Measurements from ENCODE around the gene TMC2. TPM values are rescaled to one million over a fixed set of nuclear protein-coding genes. Genes with fewer than 3 reads are reported as not detected.

TMC2 gene
- total and polyA plus RNA-seq, 2 of the 4 experiments (the other 2 are of a cell fraction) = not detected

DNA sequence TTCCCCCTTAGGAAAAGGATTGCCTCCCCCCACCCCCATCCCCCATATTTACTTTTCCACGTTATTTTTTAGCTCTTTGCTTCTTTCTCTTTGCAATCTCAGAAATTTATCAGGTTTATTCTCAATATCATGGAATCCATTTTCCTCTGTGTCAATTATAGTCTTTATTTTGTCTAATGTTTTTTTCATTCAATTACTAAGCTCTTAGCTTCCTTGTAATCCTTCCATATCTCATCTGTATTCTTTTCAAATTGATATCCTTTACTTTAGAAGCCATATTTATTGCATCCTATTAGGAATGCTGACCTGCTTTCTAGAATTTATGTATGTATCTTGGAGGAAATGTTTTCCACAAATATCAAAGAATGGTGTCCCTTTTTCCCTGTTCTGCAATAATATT lies 39.3 kb downstream of the TMC2 start:
- no peak for ATAC-seq (ENCODE audit: low read depth)
- no peak overlapping the region for H2BK20ac ChIP-seq (ENCODE audit: low read depth, low read length)
- H3K9me3 ChIP-seq (ENCODE audit: control insufficient read depth, insufficient read depth, low read length) = no peaks in the 10 kb centered on the region
- H3K27me3 ChIP-seq (ENCODE audit: control insufficient read depth, insufficient read depth, low read length) = peaks cover 10% of the 10 kb centered on the region; the same call in 1 of the 2 replicates
- no peaks in the 10 kb centered on the region for H3K4me1 ChIP-seq (ENCODE audit: control insufficient read depth, insufficient read depth, low read length)
- no peak overlapping the region for H4K5ac ChIP-seq (ENCODE audit: low read depth, low read length)
- no peak overlapping the region for H4K91ac ChIP-seq (ENCODE audit: insufficient read depth, low read depth, low read length)
- H2BK5ac ChIP-seq (ENCODE audit: low read depth, low read length, poor library complexity, severe bottlenecking) = no peak overlapping the region
- ChIA-PET POLR2A (ENCODE audit: unreplicated experiment) (no interaction called here), CTCF (no interaction called here)
- in situ Hi-C loops (cut with MboI; ENCODE audit: low sequenced_read_pairs) = no loop called here
- H3K9me1 ChIP-seq (ENCODE audit: insufficient read depth, low read length) = no peaks in the 10 kb centered on the region
- H2AK9ac ChIP-seq (replicated peaks; ENCODE audit: low read depth, low read length, poor library complexity) = no peak overlapping the region
- H3K27ac ChIP-seq (ENCODE audit: insufficient read depth, low read length) = no peak overlapping the region
- no peak overlapping the region for H3K4ac ChIP-seq (ENCODE audit: low read depth, low read length)
- no peak for DNase-seq
- BruUV-seq (replicated peaks) = no TSS peak
- H4K8ac ChIP-seq (ENCODE audit: low read depth in 2 of 2, low read length in 2 of 2) = no peak overlapping the region
- intact Hi-C loops (cut with micrococcal nuclease) = no loop called here
- no peaks in the 10 kb centered on the region for H3K36me3 ChIP-seq (ENCODE audit: control insufficient read depth, insufficient read depth, low read length)
- dilution Hi-C loops (cut with HindIII; ENCODE audit: low sequenced_read_pairs, unreplicated experiment) = no loop called here
- H3K56ac ChIP-seq (ENCODE audit: extremely low read depth, insufficient read depth, low read length) = no peak overlapping the region
- H3K18ac ChIP-seq (ENCODE audit: low read depth, low read length) = no peak overlapping the region
- H3K4me2 ChIP-seq (ENCODE audit: low read depth, low read length) = no peak overlapping the region
- no peak overlapping the region for H2BK15ac ChIP-seq (ENCODE audit: low read depth, low read length)
- no peaks in the 10 kb centered on the region for H3K79me1 ChIP-seq (ENCODE audit: low read depth in 1 of 2, low read length in 2 of 2)
- H2AK5ac ChIP-seq (ENCODE audit: low read depth, low read length) = no peak overlapping the region
- no CpG with 5 or more reads among the region's 1 CpG for WGBS, 2 experiments (ENCODE audit: extremely low coverage in 2 of 2, insufficient read length in 1 of 2)
- no peak overlapping the region for H3K9ac ChIP-seq (ENCODE audit: low read depth, low read length)
- H2BK120ac ChIP-seq (ENCODE audit: low read depth, low read length) = no peak overlapping the region
- H2AFZ ChIP-seq (replicated peaks; ENCODE audit: low read length, poor library complexity) = no peak overlapping the region
- no peak overlapping the region for H3K14ac ChIP-seq (replicated peaks; ENCODE audit: low read depth, low read length)
- no peak overlapping the region for H3K23ac ChIP-seq (ENCODE audit: low read depth, low read length)
- H3K4me3 ChIP-seq (ENCODE audit: insufficient read depth, low read depth, low read length) = no peak overlapping the region
- no peaks in the 10 kb centered on the region for H4K20me1 ChIP-seq (ENCODE audit: insufficient read depth, low read length)
- no peak for TF ChIP-seq SMC3 (IDR thresholded peaks at IDR 0.05; ENCODE audit: low read depth, low read length)
- TF ChIP-seq RAD21 (IDR thresholded peaks at IDR 0.05; ENCODE audit: low read length) = no peak
- TF ChIP-seq MAFK (IDR thresholded peaks at IDR 0.05; ENCODE audit: low read depth, low read length) = no peak
- TF ChIP-seq NFE2L2 (IDR thresholded peaks at IDR 0.05; ENCODE audit: low read depth, low read length) = no peak
- no peak for TF ChIP-seq RCOR1 (IDR thresholded peaks at IDR 0.05; ENCODE audit: insufficient replicate concordance, low read length)
- no peak for TF ChIP-seq CEBPB (IDR thresholded peaks at IDR 0.05; ENCODE audit: low read depth, low read length)
- no peak for TF ChIP-seq MXI1 (IDR thresholded peaks at IDR 0.05; ENCODE audit: borderline replicate concordance, low read depth, low read length)
- TF ChIP-seq POLR2A (IDR thresholded peaks at IDR 0.05; ENCODE audit: low read depth, low read length) = no peak
- TF ChIP-seq BHLHE40 (IDR thresholded peaks at IDR 0.05; ENCODE audit: low read depth, low read length) = no peak
- TF ChIP-seq, protein P1, sequence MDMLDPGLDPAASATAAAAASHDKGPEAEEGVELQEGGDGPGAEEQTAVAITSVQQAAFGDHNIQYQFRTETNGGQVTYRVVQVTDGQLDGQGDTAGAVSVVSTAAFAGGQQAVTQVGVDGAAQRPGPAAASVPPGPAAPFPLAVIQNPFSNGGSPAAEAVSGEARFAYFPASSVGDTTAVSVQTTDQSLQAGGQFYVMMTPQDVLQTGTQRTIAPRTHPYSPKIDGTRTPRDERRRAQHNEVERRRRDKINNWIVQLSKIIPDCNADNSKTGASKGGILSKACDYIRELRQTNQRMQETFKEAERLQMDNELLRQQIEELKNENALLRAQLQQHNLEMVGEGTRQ (IDR thresholded peaks at IDR 0.05; ENCODE audit: low read depth, low read length) = no peak
- TF ChIP-seq, protein P2, sequence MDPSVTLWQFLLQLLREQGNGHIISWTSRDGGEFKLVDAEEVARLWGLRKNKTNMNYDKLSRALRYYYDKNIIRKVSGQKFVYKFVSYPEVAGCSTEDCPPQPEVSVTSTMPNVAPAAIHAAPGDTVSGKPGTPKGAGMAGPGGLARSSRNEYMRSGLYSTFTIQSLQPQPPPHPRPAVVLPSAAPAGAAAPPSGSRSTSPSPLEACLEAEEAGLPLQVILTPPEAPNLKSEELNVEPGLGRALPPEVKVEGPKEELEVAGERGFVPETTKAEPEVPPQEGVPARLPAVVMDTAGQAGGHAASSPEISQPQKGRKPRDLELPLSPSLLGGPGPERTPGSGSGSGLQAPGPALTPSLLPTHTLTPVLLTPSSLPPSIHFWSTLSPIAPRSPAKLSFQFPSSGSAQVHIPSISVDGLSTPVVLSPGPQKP (IDR thresholded peaks at IDR 0.05; ENCODE audit: borderline replicate concordance, low read depth, low read length) = no peak
- TF ChIP-seq RFX5 (IDR thresholded peaks at IDR 0.05; ENCODE audit: low read depth, low read length) = no peak
- TF ChIP-seq FOS (IDR thresholded peaks at IDR 0.05; ENCODE audit: low read depth, low read length) = no peak
- TF ChIP-seq, protein P3, sequence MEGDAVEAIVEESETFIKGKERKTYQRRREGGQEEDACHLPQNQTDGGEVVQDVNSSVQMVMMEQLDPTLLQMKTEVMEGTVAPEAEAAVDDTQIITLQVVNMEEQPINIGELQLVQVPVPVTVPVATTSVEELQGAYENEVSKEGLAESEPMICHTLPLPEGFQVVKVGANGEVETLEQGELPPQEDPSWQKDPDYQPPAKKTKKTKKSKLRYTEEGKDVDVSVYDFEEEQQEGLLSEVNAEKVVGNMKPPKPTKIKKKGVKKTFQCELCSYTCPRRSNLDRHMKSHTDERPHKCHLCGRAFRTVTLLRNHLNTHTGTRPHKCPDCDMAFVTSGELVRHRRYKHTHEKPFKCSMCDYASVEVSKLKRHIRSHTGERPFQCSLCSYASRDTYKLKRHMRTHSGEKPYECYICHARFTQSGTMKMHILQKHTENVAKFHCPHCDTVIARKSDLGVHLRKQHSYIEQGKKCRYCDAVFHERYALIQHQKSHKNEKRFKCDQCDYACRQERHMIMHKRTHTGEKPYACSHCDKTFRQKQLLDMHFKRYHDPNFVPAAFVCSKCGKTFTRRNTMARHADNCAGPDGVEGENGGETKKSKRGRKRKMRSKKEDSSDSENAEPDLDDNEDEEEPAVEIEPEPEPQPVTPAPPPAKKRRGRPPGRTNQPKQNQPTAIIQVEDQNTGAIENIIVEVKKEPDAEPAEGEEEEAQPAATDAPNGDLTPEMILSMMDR (conservative IDR thresholded peaks at IDR 0.05; ENCODE audit: low read depth, low read length) = no peak
- no peak for TF ChIP-seq CHD1 (IDR thresholded peaks at IDR 0.05; ENCODE audit: low read depth, low read length)
- TF ChIP-seq MAZ (IDR thresholded peaks at IDR 0.05; ENCODE audit: borderline replicate concordance, low read depth, low read length) = no peak
